Measurements from ENCODE around the gene TNFSF10.
"Not testable (repeated sequence)": the region's sequence is repeated elsewhere in the genome, so short reads cannot be mapped to it uniquely, and the experiment has no call there.

The TNFSF10 gene

DNA sequence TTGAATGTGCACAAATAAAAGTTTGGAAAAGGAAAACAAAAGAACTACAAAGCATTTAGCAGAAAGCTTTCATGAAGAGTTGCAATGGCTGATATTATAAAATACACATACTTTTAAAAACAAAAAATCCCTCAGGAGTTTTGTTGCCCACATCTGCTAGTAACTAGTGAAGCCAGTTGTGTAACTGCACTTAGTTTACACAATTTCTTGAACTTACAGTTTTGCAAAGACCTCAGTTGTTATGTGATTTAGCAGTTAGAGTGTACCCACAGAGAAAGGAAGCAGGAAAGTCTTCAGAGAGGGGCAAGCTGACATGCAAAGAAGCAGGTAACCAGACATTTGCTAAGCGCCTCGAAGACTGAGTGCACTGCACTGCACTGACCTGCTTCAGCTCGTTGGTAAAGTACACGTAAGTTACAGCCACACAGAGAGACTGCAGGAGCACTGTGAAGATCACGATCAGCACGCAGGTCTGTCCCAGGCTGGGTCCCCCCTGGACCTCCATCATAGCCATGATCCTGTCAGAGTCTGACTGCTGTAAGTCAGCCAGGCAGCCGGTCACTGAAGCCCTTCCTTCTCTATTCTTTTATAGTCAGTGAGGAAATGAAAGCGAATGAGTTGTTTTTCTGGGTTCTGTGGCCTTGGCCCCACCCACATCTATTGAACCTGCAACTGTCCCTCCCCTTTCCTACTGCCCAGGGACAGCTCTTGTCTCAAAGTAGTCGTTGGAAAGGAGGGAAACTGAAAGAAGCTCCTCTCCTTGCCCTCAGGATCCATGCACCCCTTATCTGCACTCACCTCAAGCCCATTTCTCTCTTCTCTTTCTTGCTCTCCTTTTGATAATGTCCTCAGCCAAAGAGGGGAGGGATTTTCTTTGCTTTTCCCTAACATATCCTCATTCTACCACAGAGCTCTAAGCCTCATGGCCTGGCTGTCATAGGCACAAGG is at the start of gene TNFSF10:
TSS of gene TNFSF10 (minus strand) at position 560 of the 948 bp plus-strand sequence. CDS start at position 514, 46 bp downstream.
- peak; percentile 29 for DNase-seq (ENCODE audit: low spot score)

GRCh38 chr3:172569128-172570008 is 46.1 kb upstream of the TNFSF10 start:
- no peak for DNase-seq (ENCODE audit: low spot score)

DNA sequence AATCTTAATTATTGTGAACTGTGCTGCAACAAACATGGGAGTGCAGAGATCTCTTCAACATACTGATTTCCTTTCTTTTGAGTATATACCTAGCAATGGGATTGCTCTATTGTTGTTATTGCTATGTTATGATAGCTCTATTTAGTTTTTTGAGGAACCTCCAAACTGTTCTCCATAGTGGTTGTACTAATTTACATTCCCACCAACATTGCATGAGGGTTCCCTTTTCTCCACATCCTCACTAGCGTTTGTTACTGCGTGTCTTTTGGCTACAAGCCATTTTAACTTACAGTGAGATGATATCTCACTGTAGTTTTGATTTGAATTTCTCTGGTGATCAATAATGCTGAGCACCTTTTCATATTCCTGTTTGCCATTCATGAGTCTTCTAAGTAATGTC is 45.5 kb upstream of the TNFSF10 start:
- DNase-seq (ENCODE audit: low spot score), result no peak

DNA sequence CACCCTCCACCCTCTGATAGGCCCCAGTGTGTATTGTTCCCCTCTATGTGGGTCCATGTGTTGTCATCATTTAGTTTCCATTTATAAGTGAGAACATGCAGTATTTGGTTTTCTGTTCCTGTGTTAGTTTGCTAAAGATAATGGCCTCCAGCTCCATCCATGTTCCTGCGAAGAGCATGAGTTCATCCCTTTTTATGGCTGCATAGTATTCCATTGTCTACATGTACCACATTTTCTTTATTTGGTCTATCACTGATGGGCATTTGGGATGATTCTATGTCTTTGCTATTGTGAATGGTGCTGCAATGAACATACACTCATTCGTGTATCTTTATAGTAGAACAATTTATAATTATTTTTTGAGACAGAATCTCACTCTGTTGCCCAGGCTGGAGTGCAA is 43.6 kb upstream of the TNFSF10 start:
- not testable (repeated sequence) for DNase-seq (ENCODE audit: low spot score)

DNA sequence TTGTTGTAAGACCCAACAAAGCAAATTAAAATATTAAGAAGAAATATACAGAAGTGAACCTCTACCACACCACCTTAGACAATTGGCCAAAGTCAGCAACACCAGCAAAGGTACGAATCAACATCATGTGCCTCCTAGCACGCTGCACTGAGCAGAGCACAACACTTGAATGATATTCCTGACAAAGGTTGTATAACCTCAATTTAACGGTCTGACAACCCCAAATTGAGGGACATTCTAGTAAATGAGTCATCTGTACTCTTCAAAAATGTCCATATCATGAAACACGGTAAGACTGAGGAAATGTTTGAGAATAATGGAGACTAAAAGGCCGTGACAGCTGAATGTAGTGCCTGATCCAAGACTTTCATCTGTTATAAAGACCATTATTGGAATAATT is 41.3 kb upstream of the TNFSF10 start:
- no peak for DNase-seq (ENCODE audit: low spot score)

- DNase-seq (ENCODE audit: low spot score), result no peak
Observed at GRCh38 chr3:172562871-172563865, 39.9 kb upstream of the TNFSF10 start.

DNA sequence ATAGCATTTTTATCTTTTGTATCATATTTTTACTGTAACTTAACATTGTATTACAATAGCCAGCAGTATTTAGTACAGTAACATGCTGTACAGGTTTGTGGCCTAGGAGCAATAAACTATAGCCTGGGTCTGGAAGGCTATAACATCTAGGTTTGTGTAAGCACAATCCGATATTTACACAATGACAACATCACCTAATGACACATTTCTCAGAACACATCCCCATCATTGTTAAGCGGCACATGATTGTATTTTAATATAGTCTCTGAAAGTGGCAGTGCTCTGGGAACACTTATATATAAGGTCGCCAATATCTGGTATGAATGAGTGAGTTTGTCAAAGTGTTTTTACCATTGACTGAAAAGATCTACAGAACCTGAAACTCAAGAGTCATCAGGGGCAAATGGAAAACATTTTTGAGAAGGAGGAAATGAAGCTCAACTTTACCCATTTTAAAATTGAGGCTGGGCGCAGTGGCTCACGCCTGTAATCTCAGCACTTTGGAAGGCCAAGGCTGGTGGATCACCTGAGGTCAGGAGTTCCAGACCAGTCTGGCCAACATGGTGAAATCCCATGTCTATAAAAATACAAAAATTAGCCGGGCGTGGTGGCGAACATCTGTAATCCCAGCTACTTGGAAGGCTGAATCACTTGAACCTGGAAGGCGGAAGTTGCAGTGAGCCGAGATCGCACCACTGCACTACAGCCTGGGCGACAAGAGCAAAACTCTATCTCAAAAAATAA is 38.8 kb upstream of the TNFSF10 start:
- no peak for DNase-seq (ENCODE audit: low spot score)

GRCh38 chr3:172560586-172560985 is 37.4 kb upstream of the TNFSF10 start:
- DNase-seq (ENCODE audit: low spot score), result no peak

DNA sequence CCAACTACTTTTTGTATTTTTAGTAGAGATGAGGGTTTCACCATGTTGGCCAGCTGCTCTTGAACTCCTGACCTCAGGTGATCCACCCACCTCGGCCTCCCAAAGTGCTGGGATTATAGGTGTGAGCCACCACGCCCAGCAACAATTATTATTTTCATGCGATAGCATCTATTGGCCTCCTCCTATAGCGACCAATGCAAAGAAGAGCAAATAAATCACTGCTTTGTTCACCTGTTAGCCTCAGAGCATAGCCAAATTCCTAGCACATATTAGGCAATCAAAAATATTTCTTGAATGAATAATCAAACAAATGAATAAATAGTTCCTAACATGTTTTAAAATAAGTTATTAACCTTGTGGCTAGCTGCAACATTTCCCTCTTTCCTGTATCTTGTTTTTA is 36.8 kb upstream of the TNFSF10 start:
- no peak for DNase-seq (ENCODE audit: low spot score)

DNA sequence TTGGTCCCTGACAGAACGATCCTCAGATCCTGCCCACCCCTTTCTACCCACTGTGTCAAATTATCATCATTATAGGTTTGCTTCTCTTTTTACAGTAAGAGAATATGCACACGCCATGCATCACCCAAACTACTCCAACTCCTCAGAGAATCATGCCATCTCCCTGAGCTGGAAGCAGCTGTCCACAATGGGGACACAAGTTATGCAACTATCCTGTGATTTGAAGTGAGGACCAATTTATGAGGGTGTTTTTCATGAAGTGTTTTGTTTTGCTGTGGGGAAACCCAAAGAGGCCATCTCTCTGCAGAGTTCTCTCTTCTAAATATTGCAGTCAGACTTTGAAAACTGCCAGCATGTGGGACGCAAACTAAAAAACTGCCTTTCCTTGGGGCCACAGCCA is 35.8 kb upstream of the TNFSF10 start:
- no peak for DNase-seq (ENCODE audit: low spot score)

DNA sequence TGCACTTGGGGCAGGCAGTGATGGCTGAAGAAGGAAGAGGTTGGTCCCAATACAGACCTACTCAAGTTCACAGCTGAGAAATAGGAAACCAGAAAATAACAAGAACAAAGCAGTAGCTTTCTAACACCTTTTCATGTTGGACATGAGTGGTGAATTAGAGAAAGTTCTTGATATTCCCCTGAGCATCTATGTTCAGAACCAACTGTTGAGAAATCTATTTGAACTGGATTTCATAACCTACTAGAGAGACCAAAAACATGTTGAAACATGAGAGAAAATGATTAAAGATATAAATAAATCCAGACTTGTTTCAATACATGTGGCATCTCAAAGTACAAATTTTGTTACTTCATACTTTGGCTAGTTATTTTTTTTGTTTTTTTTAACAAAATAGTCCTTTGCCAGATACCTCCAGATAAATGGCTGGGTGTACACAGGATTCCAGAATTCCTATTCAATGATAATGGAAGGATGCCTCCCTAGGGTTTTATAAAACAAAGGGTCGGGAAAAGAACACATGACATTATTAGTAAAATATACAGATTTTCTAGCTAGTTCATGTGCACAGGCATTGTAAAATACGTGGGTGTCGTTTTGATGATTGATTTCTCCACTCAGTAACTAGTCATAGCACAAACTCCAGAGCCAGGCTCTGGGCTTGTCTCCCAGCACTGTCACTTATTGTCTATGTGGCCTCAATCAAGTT is 34.4 kb upstream of the TNFSF10 start:
- DNase-seq (ENCODE audit: low spot score), result no peak

DNA sequence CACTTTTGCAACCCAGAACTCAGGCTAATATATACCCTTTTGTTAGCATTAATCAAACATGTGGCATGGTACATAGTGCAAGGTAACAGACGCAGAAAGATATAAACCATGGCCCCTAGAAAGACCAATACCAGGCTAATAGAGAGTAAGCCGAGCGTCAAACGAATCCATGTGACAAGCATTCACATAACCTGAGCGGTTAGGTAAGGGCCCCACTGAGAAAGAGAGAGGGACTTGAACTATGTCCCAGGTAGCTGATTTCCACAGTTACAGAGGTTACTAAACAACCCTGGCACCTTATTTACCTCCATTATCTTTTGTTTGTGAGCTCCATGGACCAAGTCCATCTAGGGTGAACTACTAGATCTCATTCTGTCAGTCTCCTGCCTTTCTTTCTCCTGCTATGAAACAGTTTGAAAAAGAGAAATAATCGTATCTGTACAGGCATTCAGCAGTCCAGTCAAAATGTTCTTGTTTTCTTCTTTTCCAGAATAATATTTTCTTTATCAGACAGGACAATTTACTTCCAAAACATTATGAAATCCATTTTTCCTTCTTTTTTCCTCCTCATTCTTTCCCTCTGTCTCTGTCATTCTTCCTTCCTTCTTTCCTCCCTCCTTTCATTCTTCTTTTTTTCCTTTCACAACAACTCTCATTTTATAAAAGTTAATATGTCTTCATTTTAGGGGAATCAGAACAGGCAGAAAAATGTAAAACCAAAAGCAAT is 30.5 kb upstream of the TNFSF10 start:
- no peak for DNase-seq (ENCODE audit: low spot score)

DNA sequence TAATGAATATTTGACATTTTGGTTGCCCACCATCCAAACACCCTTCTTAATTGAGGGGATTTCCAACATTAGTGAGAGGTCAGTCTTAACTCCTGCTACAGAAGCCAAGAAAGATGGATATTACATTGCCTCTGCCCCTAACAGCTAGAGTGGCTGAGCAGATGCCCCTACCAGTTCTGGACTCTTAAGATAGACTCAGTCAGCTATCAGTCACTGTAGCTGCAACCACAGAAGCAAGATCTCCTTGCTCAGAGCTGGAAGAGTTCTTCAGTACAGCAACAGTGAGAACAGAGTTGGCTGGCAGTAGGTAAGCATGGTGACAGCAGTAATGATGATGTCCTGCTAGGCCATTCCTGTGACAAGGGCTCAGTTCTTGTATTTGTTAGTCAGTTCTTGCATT is 29.4 kb upstream of the TNFSF10 start:
- DNase-seq (ENCODE audit: low spot score), result no peak

- DNase-seq (ENCODE audit: low spot score), result no peak
Observed at GRCh38 chr3:172551874-172552273, 28.6 kb upstream of the TNFSF10 start.

DNA sequence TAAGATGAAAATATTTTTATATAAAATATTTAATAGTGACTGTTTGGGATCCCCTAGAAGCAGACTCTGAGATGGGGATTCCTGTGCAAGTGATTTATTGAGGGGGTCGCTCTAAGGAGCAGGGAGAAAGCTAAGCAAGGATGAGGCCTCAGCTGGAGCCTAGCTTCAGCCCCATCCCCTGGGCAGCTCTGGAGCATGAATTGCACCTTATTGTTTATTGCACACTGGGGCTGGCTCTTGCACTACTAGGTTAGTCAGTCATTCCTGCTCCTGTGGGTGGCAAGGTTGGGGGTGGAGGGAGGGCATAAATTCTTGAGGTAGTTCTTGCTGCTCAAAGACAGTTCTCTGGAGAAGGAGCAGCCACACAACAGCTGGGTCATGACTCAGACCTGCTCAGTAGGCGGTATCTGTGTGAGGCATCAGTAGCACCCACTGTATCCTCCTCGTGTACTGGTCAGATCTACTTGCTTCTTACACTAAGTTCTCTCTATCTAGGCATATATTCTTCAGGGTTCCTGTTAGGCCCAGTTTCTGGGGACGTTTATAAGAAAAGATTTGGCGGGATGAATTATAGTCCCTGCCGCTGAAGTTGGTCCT is 27.2 kb upstream of the TNFSF10 start:
- peak; percentile 40 for DNase-seq (ENCODE audit: low spot score)

- no peak for DNase-seq (ENCODE audit: low spot score)
Observed at GRCh38 chr3:172549144-172549543, 25.9 kb upstream of the TNFSF10 start.

- no peak for DNase-seq (ENCODE audit: low spot score)
Observed at GRCh38 chr3:172546628-172547214, 23.5 kb upstream of the TNFSF10 start.

GRCh38 chr3:172546105-172546504 is 22.9 kb upstream of the TNFSF10 start:
- no peak for DNase-seq (ENCODE audit: low spot score)

- no peak for DNase-seq (ENCODE audit: low spot score)
Observed at GRCh38 chr3:172544404-172544803, 21.2 kb upstream of the TNFSF10 start.

All from hematopoietic multipotent progenitor cell treated with erythropoietin and hydrocortisone succinate and interleukin-3 and kit ligand, for 17 days (in vitro differentiated cells).